Sigmoid colon (tissue), 7 donors: Measurements from ENCODE around the gene LCT. TPM values are rescaled to one million over a fixed set of nuclear protein-coding genes. Genes with fewer than 3 reads are reported as not detected.

Experiments used
- DNase-seq: peaks from one replicate; pipeline ENCODE4 v3.0.0-alpha.2; 2019
- H3K27ac ChIP-seq, 4 donors: fragments of 200-600 bp; sonication (generic); one replicate each; pipeline ENCODE4 v1.5.1; 2016 to 2019; ENCODE audit warnings: mild to moderate bottlenecking in 1 of 4
- H3K27me3 ChIP-seq, 3 donors: fragments of 200-600 bp; sonication (generic); one replicate each; pipeline ENCODE4 v1.5.1; 2019; ENCODE audit warnings: mild to moderate bottlenecking in 1 of 3
- H3K36me3 ChIP-seq, 4 donors: fragments of 200-600 bp; sonication (generic); one replicate each; pipeline ENCODE4 v1.5.1; 2016 to 2019
- H3K4me1 ChIP-seq, 4 donors: fragments of 200-600 bp; sonication (generic); one replicate each; pipeline ENCODE4 v1.5.1; 2017 to 2019
- H3K4me3 ChIP-seq, 4 donors: fragments of 200-600 bp; sonication (generic); one replicate each; pipeline ENCODE4 v1.5.1; 2017 to 2019; ENCODE audit warnings: mild to moderate bottlenecking in 2 of 4, moderate library complexity in 1 of 4
- H3K9me3 ChIP-seq, 4 donors: fragments of 200-600 bp in 3 of 4; sonication (generic) in 3 of 4; one replicate each; pipeline versions ENCODE4 v1.5.1 to v1.6.1; 2013 to 2019
- EP300 ChIP-seq, 4 donors: sonication (generic); formaldehyde crosslinking; IDR thresholded peaks; one replicate each; pipeline ENCODE4 v1.6.1; 2017; ENCODE audit warnings: antibody characterized with exemption in 4 of 4
- POLR2A ChIP-seq, 2 donors: fragments of 450-650 bp; IDR thresholded peaks; one replicate each; pipeline ENCODE4 v1.6.1; 2016; ENCODE audit warnings: antibody characterized with exemption in 2 of 2, mild to moderate bottlenecking in 2 of 2, moderate library complexity in 2 of 2
- POLR2AphosphoS5 ChIP-seq, 4 donors: sonication (generic); formaldehyde crosslinking; IDR thresholded peaks; one replicate each; pipeline ENCODE4 v1.6.1; 2017; ENCODE audit warnings: antibody characterized with exemption in 4 of 4
- WGBS, 2 donors: extraction: QIAGEN DNeasy Blood & Tissue Kit; methylation state at CpG; one replicate each; pipeline ENCODE4 v1.1.7; 2013; 5-methylcytosine and 5-hydroxymethylcytosine counted together
- intact Hi-C: fragments of 100-400 bp; cut with DNase I; formaldehyde crosslinking; loops from one replicate; pipeline ENCODE4 v1.15.1; 2023
- polyA plus RNA-seq, 3 donors: library from polyadenylated mRNA; stranded (reverse); fragments of 200-250 nt; gene quantifications; one replicate each; pipeline ENCODE4 v1.2.3, GENCODE V29; 2013
- total RNA-seq, 4 donors: library from RNA; depleted of rRNA; stranded (reverse); fragments of >200 nt; gene quantifications; one replicate each; pipeline ENCODE4 v1.1.0, GENCODE V29; 2016
- TF ChIP-seq, protein P1 (sequence below), 4 experiments: fragments of 450-650 bp in 3 of 4; fragments of 200-600 bp in 1 of 4; IDR thresholded peaks; one replicate each; pipeline ENCODE4 v1.5.1; 2016 to 2019; ENCODE audit warnings: antibody characterized with exemption in 4 of 4, mild to moderate bottlenecking in 3 of 4, moderate library complexity in 2 of 4
- donor health status: healthy with polysubstance abuse.
- donor health status: Bipolar disorder and iron deficiency.
- donor health status: healthy.

The LCT gene
- total and polyA plus RNA-seq, 7 donors: under 0.01 to 0.23 (median 0.03) TPM; not detected in 4

DNA sequence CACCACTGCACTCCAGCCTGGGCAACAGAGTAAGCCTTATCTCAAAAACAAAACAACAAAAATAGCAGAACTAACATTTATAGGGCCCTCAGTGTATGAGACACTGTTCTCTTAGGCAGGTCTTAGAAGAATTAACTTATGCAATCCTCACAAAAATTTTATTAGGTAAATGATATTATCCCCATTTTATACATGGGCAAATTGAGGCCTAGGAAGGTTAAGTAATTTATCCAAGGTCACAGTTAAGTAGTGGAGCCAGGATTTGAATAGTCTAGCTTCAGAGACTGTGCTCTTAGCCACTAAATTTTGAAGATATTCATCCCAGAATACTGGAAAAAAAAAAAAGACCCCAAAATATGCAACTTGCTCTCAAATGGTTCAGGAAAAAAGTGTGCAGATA, 16.4 kb upstream of the LCT start:
- H3K4me1 ChIP-seq: no peaks in the 10 kb centered on the region
- intact Hi-C loops: no loop called here
- no peak overlapping the region for H3K27ac ChIP-seq
- H3K36me3 ChIP-seq: peaks cover 0 to 54% (median 3%) of the 10 kb centered on the region in 4 donors
- H3K9me3 ChIP-seq: no peaks in the 10 kb centered on the region
- H3K27me3 ChIP-seq: no peaks in the 10 kb centered on the region
- H3K4me3 ChIP-seq: no peak overlapping the region
- TF ChIP-seq POLR2A (IDR thresholded peaks at IDR 0.05) (no peak), EP300 (IDR thresholded peaks at IDR 0.05) (no peak), POLR2AphosphoS5 (IDR thresholded peaks at IDR 0.05) (no peak)
- TF ChIP-seq, protein P1, sequence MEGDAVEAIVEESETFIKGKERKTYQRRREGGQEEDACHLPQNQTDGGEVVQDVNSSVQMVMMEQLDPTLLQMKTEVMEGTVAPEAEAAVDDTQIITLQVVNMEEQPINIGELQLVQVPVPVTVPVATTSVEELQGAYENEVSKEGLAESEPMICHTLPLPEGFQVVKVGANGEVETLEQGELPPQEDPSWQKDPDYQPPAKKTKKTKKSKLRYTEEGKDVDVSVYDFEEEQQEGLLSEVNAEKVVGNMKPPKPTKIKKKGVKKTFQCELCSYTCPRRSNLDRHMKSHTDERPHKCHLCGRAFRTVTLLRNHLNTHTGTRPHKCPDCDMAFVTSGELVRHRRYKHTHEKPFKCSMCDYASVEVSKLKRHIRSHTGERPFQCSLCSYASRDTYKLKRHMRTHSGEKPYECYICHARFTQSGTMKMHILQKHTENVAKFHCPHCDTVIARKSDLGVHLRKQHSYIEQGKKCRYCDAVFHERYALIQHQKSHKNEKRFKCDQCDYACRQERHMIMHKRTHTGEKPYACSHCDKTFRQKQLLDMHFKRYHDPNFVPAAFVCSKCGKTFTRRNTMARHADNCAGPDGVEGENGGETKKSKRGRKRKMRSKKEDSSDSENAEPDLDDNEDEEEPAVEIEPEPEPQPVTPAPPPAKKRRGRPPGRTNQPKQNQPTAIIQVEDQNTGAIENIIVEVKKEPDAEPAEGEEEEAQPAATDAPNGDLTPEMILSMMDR (IDR thresholded peaks at IDR 0.05): no peak
- DNase-seq: no peak

DNA sequence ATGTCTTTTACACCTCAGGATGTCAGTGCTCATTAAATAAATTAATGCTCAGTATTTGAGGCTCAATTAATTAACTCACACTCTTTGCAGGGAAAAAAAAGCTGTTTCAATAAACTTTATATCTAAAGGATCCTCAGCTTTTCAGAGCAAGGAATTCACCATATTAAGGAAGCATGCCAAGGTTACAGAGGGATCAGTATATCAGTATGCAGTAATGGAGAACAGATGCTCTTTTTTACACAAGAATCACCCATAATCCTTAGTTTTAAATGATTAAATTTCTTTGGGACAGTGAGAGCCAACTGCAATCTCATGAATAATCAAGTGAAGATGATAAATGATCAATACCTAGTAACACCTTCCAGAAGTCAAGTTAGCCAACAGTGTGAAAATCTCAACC, 14.9 kb upstream of the LCT start:
- Histone ChIP-seq H3K36me3 (peaks cover 0 to 48% (median 3%) of the 10 kb centered on the region in 4 donors), H3K27me3 (no peaks in the 10 kb centered on the region), H3K4me3 (no peak overlapping the region), H3K9me3 (no peaks in the 10 kb centered on the region), H3K27ac (no peak overlapping the region), H3K4me1 (no peaks in the 10 kb centered on the region)
- TF ChIP-seq POLR2A (IDR thresholded peaks at IDR 0.05) (no peak), POLR2AphosphoS5 (IDR thresholded peaks at IDR 0.05) (no peak), EP300 (IDR thresholded peaks at IDR 0.05) (no peak)
- TF ChIP-seq, protein P1 (IDR thresholded peaks at IDR 0.05): no peak
- intact Hi-C loops: no loop called here
- no peak for DNase-seq

DNA sequence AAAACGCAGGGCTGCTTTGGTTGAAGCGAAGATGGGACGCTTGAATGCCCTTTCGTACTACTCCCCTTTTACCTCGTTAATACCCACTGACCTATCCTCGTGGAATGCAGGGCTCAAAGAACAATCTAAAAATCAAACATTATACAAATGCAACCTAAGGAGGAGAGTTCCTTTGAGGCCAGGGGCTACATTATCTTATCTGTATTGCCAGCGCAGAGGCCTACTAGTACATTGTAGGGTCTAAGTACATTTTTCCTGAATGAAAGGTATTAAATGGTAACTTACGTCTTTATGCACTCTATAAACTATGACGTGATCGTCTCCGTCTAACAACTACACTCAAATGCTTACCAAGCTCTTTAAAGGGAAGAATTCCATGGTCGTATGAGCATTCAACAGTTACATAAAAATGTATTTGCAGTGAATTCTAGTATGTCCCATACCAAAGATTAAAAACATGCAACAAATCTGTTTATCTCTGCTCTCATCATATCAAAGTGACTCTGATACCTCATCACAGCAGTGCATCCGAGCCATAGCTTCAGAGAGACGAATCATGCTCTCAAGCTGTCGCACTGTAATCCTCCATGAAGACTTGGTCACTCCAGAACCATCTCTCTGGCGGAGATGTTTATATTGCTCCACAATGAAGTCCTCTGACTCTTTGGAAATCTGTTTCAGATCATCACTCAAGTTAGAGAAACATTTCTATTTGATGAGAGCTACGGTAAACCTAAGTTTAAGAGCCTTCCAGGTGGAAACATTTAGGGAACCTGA, 14.1 kb upstream of the LCT start:
- no peak for TF ChIP-seq EP300 (IDR thresholded peaks at IDR 0.05)
- TF ChIP-seq POLR2A (IDR thresholded peaks at IDR 0.05): no peak
- TF ChIP-seq, protein P1 (IDR thresholded peaks at IDR 0.05): no peak
- no peak for TF ChIP-seq POLR2AphosphoS5 (IDR thresholded peaks at IDR 0.05)
- Histone ChIP-seq H3K27ac (no peak overlapping the region), H3K36me3 (peaks cover 0 to 46% (median 2%) of the 10 kb centered on the region in 4 donors), H3K4me1 (no peaks in the 10 kb centered on the region), H3K4me3 (no peak overlapping the region), H3K27me3 (no peaks in the 10 kb centered on the region), H3K9me3 (no peaks in the 10 kb centered on the region)
- DNase-seq: no peak
- 88 to 89% methylated on average over 17 of the region's 17 CpGs for WGBS, 2 donors
- intact Hi-C loops: no loop called here

DNA sequence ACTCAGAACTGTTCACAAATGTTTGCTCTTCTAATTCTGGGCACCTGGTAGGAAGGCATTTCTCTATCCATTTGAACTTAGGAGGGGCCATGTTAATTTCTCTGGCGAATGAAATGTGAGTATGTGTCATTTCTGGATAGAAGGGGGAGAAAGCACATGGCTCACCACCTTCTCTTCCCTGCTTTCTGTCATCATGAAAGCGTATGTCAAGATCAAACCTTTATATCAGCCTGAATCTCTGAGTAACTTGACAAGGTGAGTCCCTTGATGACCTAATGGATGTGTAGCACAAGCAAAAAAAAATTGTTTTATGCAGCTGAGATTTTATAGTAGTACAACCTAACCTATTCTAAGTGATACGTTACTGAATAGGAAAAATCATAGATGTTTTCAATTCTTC, 12.1 kb upstream of the LCT start:
- WGBS, 2 donors: 96 to 98% methylated on average over 3 of the region's 3 CpGs
- intact Hi-C loops: no loop called here
- no peak for DNase-seq
- no peak overlapping the region for H3K27ac ChIP-seq
- H3K27me3 ChIP-seq: no peaks in the 10 kb centered on the region
- H3K9me3 ChIP-seq: no peaks in the 10 kb centered on the region
- TF ChIP-seq, protein P1 (IDR thresholded peaks at IDR 0.05): no peak
- TF ChIP-seq POLR2AphosphoS5 (IDR thresholded peaks at IDR 0.05) (no peak), EP300 (IDR thresholded peaks at IDR 0.05) (no peak), POLR2A (IDR thresholded peaks at IDR 0.05) (no peak)
- H3K4me3 ChIP-seq: no peak overlapping the region
- H3K36me3 ChIP-seq: peaks cover 0 to 57% (median 5%) of the 10 kb centered on the region in 4 donors
- H3K4me1 ChIP-seq: no peaks in the 10 kb centered on the region

DNA sequence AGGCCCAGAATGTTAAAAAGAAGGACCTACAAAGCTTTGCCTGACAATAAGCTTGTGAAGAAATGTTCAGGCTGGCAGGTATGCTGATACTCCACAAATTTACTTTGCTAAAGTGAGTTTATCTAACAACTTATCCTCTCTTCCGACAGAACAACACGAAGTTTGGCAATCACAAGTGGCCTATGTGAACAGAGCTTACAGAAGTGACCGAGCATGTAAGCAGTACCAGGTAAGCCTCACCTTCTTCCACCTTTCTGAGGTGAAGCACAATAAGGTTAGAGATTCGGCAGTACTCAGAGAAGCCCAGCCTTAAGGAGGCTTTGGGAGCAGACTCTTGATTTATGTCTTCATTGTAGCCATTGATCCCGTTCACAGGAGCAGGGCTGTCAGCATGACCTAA, 9.0 kb upstream of the LCT start:
- TF ChIP-seq POLR2A (IDR thresholded peaks at IDR 0.05) (no peak), EP300 (IDR thresholded peaks at IDR 0.05) (no peak)
- Histone ChIP-seq H3K4me3 (no peak overlapping the region), H3K4me1 (no peaks in the 10 kb centered on the region), H3K27ac (no peak overlapping the region), H3K36me3 (peaks cover 4 to 58% (median 5%) of the 10 kb centered on the region in 4 donors), H3K9me3 (no peaks in the 10 kb centered on the region), H3K27me3 (no peaks in the 10 kb centered on the region)
- intact Hi-C loops: no loop called here
- WGBS, 2 donors: 95 to 97% methylated on average over 5 of the region's 5 CpGs
- DNase-seq: no peak
